ENCODE measurements around the gene NACC2.
"Not testable (repeated sequence)": the region's sequence is repeated elsewhere in the genome, so short reads cannot be mapped to it uniquely, and the experiment has no call there.

The NACC2 gene

DNA sequence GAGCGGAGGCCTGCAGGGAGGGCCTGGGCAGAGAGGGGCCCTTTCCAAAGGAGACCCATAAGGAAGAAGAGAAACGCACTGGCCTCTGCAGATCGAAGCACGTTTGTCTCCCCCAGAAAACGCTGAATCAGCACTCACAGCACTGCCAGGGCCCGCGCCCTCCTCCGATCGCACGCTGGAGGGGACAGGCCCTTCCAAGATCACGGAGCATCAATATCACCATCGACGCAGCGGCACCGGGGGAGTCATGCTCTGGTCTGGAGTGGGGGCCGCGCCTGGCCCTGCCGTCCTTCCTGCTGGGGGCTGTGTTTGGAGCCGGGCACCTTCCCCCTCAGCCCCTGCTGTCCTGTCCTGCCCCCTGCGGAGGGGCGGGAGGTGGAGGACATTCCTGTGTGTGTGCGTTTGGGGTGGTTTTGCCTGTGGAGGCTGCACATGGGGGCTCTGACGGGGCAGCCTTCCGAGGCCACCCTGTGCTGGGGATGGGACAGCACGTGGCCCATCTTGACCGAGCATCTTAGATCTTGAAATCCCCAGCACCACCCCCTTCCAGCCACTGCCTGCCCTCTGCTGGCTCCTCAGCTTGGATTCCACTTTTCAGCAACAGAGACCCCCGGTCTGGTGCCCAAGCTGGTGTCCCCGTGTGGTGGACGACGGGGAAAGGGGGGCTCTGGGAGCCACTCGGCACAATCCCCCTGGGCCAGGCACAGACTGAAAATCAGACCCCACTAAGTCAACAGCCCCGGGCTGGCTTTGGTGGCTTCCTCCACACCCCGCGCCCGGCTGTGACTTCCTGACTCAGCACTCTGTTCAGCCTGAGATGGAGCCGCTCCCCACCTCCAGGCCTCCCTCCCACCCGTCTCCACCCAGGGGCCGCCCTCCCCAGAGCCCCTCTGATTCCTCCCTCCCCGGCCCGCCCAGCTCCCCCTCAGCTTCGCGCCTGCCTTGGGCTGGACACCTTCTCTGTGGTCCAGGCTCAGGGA is 15.3 kb upstream of the NACC2 start:
- DNase-seq (ENCODE audit: low spot score) = no peak

DNA sequence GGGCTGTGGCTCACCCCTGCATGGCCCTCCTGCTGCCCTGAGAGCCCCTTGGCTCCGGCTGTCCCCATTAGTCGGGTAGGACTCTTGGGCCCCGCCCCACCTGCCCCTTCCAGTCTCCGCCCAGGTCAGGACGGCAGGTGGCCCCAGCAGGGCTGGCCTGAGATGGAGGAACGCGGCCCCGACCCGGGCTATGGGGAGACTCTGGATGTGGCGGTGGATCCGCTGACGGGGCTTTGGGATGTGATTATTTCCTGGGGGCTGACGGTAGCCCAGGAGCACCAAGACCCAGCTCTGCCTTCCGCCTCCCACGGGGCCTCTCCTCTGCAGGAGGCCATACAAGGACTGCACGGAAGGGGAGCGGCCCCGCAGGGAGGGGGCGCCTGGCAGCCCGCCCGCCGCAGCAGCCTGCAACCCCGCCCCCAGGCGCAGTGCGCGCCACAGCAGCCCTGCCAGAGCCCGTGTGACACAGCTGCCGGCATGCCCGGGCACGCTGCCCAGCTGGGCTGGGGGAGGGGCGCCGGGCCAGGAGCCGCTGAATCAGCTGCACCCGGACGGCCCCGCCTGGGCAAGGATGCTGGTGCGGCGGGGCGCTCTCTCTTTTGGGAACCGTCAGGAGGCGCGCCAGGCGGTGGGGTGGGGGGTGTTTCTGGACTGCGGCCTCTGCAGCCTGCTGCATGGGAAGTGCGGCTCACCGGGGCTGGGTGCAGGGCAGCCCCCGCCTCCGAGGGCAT is 14.4 kb upstream of the NACC2 start:
- DNase-seq (ENCODE audit: low spot score) = peak; percentile 75

DNA sequence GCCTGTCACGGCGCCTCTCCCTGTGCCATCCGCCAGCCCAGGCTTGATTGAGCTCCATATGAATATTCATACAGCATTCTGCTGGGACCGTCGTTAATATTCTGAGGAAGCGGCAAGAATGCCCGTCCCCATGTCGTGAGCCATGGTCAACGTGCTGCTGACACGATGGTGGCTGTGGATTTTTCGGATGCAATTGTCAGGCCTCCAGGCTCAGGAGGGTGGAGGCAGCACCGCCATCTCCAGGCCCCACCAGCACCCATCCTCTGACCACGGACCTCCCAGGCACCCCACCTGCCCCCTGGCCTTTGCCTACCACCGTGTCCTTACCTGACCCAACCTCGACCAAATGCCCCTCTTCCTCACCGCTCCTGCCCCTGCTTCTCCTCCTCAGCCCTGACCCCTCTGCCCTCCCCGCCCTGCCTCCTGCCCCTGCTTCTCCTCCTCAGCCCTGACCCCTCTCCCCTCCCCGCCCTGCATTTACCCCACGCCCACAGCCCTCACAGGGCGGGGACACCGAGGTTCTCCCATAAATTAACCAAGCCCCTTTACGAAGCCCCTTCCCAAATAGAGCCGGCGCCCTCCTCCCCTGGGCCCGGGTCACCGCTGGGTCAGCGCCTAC is 13.7 kb upstream of the NACC2 start:
- no peak for DNase-seq (ENCODE audit: low spot score)

DNA sequence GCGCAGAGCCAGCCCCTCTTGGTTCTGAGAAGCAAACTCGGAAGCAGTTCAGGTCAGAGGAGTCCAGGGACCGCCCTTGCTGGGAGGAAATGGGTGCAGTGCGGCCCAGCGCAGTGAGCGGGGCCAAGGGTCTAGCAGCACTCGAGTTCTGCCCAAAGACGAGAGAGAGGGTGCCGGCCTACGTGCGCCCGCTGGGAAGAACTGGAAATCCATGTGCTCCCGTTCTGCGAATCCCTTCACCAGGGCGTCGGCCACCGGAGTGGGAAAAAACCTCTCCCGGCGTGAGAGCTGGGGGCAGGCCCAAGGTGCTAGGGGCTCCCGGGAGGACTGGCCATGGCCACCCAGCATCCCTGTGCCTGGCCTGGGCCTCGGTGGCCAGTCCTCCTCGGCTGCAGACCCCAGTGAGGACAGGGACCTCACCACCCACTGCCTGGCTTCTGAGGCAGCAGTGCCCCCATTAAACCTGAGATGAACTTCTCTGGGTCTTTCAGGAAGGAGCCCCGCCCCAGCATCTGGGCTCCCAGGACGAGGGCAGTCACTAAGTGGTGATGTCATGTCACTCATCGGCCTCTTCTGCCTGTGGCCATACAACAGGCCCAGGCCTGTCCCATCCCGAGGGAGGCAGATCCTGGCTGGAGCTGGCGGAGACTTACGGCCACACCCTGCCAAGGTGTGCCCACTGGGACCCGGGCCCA is 13.0 kb upstream of the NACC2 start:
- DNase-seq (ENCODE audit: low spot score) = no peak

DNA sequence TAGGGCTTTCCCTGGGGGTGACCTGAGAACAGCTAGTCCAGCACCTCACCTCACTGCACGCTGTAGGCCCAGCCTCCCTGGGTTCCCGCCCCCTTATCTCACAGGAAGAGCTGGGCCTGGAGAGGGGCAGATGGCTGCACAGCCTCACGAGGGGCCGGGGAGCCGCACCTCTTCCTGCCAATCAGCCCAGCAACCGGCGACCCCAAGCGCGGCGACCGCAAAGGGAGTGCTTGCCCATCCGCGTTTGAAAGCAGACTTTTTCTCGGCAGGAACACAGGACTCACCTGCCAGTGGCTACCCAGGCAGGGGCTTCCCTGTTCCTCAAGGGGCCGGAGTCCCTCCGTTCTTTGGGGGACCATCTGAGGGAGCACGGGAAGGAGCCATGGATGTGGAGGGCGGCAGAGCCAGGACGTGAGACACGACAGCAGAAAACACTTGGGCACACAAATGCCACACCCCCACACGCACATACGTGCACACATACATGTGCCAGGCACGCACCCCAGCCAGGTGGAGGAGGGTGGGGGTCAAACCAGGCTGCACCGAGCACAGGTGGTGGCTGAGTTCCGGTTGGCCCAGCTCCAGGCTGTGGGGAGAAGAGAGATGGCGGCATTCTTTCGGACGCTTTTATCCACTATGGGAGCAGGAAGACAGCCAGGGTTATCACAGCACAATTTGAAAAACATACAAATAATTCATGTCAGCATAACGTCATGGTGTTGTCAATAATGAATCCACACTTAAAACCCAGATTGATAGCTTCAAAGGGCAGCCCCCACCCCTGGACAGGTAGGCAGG is 12.3 kb upstream of the NACC2 start:
- no peak for DNase-seq (ENCODE audit: low spot score)

DNA sequence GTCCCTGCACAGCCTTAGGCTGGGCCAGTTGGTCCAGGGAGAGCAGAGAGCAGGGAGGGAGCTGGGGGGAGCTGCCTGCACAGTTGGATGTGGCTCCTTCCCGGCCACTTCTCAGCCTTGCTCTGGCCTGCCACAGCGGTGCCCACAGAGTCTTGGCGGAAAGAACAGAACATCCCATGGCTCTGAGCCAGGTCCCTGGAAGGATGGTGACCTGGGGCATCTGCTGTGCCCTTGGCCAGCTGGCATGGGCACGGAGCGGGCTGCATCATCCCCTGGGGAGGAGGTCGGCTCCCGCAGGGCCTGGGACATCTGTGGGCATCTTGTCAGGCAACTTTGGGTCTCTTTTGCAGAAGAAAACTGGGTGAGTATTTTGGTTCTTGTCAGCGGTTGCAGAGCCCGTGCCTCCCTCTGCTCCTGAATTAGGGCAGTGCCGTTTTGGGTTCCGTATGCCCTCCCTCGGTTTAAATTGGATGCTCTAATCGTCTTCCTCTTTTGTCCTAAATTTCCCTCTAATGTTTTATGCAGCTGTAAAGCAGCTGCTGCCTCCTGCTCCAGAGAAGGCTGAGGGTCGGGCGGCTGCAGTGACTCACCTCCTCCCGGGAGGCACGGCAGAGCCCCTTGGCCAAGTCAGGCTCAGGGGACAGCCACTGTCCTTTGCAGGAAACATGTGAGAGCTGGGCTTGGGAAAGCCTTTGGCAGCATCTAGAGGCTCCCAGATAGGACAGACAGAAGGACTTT is 10.5 kb upstream of the NACC2 start:
- no peak for DNase-seq (ENCODE audit: low spot score)

DNA sequence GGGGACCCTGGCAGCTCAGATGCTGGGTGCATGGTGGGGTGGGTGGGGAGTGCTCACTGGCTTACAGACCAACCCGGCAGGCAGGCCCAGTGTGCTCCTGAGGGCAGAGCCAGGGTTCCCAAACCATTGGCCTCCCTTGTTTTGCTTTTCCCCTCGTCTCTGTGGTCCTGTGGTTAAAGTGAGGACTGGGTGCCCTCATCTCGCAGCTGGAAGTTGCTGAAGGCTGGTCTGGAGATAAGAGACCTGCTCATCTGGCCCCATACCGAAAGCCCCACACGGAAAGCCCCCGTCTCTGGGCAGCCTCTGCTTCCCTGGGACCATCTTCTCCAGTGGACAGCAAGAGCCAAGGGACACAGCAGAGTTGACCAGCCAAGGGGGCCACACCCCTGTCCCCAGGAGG is 9.8 kb upstream of the NACC2 start:
- no peak for DNase-seq (ENCODE audit: low spot score)

DNA sequence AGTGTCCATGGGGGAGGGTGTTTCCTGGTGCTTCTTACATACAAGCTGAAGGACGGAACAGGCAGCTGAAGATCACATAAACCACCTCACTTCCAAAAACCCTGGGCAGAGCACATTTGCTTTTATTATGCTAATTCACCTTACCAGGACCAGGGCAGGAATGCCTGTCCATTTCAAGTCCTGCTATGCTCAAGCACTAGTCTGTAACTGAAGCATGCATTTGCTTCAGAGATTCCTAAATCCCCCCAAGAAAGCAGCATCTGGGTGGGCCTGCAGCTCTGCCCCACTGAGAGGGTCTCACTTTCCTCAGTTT is 9.4 kb upstream of the NACC2 start:
- no peak for DNase-seq (ENCODE audit: low spot score)

DNA sequence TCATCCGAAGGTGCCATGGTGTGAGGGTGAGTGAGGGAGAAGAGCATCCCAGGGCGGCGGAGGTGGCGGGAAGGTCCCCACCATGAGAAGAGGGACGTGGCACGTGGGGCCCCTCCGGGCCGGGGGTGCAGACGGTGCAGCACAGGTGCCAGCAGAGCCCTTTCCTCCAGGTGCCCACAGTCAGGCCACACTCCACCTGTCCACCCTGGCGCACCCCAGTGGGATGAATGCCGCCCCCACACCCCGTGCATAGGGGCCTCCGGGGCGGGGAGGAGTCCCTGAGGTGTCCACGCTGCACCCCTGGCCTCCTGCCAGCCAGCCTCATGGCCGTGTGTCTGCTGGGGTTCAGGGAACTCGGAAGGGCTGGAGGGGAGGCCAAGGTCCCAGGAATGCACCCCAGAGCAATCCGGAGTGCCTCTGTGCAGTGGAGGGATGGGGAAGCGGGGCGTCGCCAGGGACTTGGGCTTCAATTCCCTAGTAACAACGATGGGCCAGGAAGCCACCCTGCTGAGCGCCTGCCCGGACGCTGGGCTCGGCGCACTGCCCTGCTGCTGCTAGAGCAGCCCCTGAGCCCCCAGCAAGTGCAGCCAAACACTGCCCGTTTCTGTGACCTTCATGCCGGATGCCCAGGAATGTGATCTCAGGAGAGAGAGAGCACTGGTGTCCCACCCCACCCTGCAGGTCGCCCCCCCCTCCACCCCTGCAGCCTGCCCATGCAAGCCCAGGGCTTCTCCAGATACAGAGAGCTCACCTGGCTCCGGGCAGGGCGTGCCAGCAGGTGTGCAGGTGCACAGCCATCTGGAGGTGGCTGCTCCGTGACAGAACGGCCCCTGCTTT is 8.8 kb upstream of the NACC2 start:
- DNase-seq (ENCODE audit: low spot score) = no peak

DNA sequence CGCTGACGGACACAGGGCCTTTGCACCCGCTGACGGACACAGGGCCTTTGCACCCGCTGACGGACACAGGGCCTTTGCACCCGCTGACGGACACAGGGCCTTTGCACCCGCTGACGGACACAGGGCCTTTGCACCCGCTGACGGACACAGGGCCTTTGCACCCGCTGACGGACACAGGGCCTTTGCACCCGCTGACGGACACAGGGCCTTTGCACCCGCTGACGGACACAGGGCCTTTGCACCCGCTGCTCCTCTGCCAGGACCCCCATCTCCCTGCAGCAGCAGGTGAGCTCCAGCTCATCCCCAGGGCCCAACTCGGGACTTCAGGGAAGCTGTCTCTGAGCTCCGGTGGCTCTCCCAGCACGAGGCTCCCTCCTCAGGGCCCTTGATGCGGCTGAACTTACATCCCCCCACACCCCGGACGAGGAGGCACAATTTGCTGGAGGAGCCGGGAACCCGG is 6.6 kb upstream of the NACC2 start:
- DNase-seq (ENCODE audit: low spot score) = not testable (repeated sequence)

DNA sequence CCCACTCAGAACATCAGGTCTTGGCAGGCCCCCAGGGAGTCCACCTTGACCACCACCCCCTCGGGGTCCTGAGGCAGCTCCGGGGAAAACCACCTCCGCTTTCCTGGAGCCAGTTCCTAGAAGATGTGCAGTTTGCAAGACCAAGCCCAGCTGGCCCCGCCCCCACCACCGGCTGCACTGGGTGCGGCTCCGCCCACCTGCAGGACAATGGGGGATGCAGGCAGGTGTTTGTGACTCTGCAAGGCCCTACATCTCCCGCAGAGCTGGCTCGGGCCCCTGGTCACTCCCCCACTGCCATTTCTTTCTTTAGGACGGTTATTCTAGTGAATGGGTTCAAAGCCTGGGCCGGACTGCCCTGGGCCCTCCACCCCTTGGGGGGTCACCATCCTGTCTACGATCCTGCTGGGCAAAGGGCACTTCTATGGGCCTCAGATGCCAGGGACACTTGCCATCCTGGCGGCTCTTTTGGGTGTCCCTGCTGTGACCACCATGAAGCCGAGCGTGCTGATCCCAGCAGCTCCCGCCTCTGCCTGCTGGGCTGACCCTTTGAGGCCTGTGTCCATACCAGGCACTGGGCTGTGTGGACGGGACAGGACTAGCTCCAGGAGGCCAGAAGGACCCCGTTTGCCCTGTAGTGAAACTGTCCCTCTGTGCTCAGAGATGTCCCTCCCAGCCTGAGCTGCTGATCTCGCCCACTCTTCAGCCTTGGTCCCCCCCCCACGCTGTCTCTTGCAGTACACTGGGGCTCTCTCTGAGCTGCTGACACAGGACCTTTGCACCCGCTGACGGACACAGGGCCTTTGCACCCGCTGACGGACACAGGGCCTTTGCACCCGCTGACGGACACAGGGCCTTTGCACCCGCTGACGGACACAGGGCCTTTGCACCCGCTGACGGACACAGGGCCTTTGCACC is 5.9 kb upstream of the NACC2 start:
- no peak for DNase-seq (ENCODE audit: low spot score)

DNA sequence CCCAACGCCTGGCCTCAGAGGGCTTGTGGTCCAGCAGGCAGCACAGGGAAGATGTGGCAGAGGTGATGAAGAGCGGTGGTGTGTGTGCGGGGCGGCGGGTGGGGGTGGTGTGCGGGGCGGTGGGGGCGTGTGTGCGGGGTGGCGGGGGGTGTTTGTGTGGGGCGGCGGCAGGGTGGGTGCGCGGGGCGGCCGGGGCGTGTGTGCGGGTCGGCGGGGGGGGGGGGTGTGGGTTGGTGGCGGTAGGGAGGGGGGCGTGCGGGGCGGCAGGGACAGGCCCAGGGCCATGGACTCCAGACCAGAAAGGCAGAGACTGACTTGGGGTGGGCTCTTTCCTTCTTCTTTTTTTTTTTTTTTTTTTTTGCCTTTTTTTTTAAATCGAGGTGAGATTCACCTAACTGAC is 4.5 kb upstream of the NACC2 start:
- no peak for DNase-seq (ENCODE audit: low spot score)

DNA sequence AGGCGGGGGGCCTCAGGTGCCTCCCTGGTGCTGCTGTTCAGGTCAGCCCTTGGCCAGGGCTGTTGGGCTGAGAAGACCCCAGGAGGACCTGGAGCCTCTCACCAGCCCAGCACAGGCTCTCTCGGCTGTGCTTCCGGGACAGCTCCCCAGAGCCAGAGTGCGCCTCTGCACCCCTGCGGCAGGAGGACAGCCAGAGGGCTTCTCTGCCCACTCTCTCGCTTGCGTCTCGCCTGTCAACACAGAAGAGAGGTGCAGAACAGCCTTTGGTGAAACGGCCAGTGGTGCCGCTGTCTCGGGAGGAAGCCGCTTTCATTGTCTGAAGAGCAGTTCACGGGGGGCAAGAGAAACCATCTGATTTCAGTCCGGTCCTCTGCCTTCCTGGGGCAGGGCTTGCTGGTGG is 3.8 kb upstream of the NACC2 start:
- no peak for DNase-seq (ENCODE audit: low spot score)

DNA sequence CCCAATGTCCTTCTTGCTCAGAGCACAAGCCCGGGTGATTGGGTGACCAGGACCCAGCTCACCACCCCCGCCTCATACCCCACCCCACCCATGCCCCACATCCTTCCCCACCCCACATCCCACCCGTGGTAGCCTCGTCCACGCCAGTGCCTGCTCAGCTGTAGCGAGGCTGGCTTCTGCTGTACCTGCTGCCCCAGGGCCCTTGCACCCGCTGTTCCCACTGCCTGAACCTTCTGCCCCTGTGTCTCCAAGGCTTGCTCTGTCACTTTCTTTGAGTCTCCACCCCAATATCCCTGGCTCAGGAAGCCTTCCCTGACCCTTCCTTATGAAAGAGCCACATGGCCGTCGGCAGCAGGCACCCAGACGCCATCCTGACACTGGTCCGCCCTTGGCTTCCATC is 3.1 kb upstream of the NACC2 start:
- DNase-seq (ENCODE audit: low spot score) = no peak

DNA sequence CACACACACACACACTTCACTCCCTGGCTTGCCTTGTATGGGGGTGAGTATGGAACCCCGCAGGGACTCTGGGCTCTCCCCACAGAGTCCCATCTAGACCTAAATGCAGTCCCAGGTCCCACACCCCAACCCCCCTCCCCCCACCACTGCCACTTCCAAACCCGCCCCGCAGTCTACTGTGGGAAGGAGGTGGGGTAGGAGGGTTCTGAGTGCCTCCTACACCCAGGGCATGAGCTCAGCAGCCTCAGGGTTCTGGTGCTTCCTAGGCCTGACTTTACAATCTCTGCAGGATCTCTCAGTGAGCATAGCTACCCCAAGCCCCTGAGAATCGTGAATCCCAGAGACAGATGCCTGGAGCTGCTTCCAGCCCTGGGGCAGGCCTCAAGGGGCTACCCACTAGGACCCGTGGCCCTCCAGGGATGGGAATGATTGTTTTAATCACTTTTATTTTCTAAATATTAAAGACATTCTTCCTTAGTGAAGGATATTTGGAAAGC is 1.5 kb upstream of the NACC2 start:
- DNase-seq (ENCODE audit: low spot score) = no peak

DNA sequence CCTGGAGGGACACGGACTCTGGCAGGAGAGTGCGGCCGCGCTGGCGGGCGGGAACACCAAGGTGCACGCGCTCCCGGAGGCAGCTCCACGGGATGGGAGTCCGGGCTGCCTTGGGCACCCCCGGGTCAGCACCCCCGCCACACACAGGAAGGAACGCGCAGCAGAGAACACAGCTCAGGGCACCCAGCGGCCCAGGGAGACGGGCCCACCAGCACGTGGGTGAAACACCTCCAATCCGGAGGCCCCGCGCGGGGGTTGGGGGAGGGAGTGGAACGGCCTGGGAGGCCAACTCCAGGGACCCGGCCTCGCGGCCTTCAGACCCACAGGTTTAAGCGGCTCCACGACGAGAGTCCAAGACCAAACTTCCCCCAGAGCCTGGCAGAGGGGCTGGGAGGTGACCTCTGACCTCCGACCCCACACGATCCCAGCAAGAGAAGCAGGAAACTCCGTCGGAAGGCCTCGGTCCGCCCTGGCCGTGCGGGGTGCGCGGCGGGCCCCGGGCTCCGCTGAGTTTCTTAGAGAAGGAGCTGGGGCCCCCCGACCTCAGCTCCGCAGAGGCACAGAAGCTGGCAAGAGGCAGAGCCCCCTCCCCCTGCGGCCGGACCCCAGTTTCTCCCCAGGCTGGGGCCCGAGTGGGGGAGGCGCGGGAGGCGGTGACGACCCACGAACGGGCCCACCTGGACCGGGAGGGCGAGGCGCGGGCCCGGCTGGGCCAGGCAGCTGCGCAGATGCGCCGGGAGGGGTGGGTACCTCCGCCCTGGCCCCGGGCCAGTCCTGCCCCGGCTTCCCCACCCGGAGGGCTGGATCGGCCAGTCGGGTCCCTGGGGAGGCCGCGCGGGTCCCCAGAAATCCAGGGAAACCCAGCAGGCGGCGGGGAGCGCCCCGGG is 851 bp downstream of the NACC2 start:
- DNase-seq (ENCODE audit: low spot score) = peak; percentile 43

DNA sequence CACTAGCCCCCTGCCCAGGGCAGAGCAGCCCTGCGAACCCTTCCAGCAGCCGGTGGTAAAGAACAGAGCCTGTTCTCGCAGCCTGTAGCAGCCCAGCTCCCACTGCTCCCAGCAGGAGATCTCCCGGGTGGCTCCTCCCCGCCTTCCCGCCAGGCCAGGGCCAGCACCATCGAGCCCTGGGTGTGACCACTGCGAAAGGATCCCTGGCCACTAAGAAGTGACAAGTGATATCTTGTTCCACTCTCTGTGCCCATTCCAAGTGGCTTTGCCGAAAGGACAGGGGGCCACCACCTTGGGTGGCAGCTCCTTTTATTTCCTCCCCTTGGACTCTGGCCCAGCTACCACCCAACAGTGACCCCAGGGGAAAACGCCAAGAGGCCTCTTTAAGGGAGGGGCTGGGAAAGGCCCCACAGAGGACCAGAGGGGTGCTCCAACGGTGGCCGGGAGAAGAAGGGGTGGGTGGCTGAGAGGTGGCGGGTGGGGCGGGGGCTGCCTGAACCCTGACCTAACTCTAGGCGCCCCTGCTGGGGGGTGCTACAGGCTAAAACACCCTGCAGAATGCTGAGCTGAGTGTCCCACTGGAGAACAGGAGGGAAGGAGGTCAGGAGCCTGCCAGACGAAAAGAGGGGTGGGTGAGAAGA is 1.6 kb downstream of the NACC2 start:
- no peak for DNase-seq (ENCODE audit: low spot score)
